GM21526 (cell line): ENCODE results near the gene RAX2.
"Not testable (repeated sequence)": the region's sequence is repeated elsewhere in the genome, so short reads cannot be mapped to it uniquely, and the experiment has no call there.

Experiments
- ATAC-seq: cut with Tn5 transposase; IDR thresholded peaks from one replicate; pipeline ENCODE4 v1.9.1; 2021; ENCODE audit warnings: moderate library complexity; ENCODE audit not compliant: unreplicated experiment, low FRiP score

RAX2 gene

DNA sequence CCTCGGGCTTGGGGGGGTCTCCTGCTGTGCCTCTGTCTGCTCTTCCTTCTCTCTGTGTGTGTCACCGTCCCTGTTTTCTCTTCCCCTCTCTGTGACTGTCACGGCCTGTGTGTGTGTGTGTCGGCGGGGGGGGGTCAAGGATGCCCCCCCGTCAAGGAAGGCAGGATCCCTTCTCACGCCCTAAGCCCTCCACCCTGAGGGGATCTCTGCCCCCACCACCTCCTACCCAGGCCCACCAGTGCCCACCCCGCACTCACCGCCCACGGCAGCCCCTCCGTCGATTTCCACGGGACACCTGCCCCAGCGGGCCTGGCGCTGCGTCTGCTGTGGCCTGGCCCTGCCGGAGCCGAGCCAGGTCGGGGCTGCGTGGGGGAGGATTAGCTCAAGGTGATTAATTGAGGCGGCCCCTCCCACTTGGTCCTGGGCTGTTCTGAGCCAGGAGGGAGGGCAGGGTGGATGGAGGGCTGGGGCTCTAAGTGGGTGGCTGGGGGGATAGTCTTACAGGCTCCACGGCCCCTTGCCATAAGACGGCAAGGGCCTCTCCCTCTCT lies at the start of gene RAX2:
Gene RAX2 (minus strand): TSS at position 323 of the 550 bp plus-strand sequence. CDS start 486 bp downstream, outside the sequence.
- ATAC-seq, result no peak

DNA sequence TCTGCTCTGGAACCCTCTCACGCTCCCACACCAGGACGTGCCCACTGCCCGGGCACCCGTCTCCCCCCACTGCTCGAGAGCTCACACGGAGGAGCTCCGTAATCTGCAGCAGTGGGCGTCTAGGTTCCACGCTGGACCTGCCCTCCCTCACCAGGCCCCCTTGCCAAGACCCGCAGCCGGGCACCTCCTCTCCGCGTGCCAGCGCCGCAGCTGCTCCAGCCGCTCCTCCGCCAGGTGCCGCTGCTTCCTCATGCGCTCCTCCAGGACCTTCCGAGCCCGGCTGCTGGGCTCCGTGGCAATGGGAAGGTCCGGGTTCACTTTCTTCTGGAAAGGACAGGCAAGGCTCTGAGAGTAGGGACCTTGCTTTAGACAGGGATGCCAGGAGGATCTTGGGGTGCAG lies 49.1 kb upstream of the RAX2 start:
- ATAC-seq, result no peak

DNA sequence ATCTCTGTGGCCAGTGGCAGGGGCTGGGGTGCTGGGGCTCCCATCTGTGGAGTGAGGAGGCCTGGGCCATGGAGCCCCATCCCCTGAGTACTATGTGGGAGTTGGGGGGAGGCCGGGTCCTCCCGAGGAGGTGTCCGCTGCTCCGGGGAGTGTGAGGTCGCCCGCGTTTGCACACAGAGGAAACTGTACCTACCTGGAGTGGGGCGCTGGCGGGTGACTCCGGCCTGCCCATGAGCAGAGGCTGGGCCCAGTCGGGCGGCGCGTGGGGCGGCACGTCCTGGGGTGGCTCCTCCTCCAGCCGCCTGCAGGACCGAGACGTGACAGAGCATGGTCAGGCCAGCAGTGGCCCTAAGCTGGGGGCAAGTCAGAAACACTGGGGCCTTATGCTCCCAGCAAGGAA lies 48.0 kb upstream of the RAX2 start:
- no peak for ATAC-seq

DNA sequence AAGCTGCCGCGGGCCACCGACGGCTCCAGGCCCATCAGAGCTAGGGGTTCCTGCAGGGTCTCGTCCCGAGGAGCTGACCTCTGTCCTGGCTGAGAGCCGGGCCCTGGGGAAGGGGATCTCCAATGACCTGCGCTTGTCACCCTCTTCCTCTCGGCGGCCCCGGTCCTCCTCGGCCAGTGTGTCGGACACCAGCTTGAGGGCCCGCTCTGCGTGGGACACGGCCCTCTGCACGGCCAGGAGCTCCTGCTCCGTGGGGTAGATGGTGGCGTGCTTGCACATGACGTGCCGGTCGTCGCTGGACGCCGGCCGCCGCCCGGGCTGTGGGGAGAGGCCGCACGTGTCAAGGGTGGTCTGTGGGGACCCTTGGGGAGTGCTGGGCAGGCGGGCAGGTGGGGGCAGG lies 46.9 kb upstream of the RAX2 start:
- ATAC-seq, result no peak

DNA sequence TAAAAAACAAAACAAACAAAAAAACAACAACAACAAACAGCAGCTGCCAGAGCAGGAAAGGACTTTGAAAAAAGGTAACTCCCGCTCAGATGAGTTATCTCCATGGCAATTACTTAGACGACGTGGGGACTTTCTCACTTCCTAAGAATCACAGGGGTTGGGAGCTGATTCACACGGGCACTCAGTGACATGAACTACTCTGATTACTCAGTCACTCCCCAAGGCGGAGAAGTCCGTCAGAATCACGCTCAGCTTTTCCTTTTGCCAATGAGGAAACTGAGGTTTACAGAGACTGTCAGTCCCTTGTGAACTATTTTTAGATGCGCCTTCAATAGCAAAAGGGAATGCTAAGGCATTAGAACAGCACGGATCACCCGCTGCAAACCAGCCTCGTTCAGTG lies 46.4 kb upstream of the RAX2 start:
- no peak for ATAC-seq

DNA sequence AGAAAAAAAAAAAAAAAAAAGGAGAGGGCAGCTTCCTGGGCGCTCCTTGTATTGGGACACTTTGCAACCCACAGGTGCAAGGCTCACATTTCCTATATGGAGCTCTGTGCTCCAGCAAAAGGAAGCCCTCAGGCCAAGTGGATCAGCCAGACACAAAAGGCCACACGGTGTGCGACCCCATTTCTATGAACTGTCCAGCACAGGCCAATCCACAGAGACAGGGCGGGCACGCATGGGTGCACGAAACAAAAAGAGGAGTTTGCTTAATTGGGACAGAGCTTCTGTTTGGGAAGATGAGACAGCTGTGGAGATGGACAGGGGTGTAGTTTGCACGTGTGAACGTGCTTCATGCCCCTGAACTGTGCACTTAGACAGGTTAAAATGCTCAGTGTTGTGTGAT lies 45.7 kb upstream of the RAX2 start:
- no peak for ATAC-seq

DNA sequence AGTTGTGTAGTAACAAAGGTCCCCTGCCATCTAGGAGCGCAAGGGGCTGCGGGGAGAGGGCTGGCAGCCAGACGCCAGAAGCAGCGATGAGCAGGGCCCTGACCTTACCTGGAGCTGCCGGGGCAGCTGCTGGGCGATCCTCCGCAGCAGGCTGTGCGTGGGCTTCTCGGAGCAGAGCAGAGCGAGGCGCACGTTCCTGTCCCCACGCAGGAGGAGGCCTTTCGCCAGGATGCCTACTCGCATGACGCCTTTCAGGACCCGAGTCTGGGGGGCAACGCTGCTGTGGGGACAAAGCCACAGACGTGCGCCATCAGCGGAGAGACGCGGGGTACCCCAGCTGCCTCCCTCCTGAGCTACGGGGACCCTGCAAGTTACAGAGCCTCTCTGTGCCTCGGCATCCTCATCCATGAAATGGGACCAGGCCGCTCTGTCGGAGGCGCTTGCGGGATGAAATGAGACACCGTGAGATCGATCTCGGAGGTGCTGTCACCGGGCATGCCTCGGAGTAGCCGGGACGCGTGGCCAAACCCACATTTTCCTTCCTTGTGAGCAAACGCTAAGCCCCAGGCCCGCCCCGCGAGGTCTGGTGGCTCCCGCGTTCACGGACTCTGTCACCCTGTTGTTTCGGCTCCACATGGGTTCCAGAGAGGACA lies 44.7 kb upstream of the RAX2 start:
- no peak for ATAC-seq

DNA sequence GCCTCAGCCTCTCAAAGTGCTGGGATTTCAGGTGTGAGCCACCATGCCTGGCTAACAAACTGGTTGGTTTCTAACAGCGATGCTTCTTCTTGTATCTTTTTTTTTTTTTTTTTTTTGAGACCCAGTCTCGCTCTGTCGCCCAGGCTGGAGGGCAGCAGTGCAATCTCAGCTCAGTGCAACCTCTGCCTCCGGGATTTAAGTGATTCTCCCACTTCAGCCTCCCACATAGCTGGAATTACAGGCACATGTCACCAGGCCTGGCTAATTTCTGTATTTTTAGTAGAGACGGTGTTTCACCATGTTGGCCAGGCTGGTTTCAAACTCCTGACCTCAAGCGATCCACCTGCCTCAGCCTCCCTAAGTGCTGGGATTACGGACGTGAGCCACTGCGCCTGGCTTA lies 44.1 kb upstream of the RAX2 start:
- ATAC-seq, result not testable (repeated sequence)

DNA sequence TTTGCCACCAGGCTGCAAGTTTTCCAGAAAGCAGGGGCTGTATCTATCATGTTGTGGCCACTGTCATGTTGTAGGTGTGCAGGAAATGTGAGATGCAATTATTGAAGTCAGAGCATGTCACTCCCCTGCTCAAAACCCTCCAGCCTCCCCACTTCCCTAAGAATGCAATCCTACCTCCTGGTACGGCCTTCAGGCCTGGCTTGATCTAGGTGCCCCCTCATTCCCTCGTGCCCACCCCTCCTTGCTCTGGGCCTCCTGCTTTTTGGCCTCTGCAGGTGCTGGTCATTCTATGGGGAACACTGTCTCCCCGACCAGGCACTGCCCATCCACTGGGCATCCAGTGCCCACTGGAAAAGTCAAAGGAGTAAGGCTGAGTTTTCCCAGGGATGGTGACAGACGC lies 42.6 kb upstream of the RAX2 start:
- ATAC-seq, result no peak

DNA sequence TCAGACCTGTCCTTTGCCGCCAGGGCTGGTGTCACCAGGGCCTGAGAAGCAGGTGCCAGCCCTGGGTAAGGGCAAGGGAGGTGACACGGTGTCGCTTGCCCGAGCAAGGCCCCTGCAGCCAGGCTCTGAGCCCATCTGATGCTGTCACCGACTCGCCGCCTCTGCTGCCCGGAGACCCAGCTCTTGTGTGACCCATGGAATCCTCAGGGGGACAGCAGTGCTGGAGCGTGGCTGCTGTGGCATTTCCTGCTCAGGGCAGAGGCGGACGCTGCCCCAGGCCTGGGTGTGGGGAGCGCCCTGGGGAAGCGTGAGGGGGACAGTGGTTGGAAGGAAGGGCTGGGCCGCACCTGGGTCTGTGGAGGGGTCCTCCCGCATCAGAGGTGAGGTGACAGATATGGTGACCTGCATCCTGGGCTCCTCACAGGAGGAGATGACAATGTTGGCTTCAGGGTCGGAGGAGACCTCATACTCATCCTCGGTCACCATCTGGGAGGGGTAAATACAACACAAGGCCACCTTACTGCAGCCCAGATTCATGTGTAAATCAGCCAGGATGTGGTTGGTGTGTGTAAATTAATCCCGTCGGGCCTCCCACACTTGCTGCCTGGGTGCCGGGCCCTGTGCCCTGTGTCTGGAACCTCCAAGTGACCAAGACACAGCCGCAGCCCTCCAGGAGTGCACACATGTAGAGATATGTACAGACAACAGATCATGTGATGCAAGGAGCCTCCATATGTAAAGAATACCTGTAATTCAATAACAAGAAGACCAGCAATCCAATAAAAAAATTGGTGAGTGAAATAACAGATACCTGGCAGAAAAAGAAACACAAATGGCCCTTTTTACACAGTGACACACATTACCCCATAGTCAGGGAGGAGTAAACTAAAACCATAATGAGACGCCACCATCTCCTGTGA lies 41.7 kb upstream of the RAX2 start:
- ATAC-seq, result no peak

DNA sequence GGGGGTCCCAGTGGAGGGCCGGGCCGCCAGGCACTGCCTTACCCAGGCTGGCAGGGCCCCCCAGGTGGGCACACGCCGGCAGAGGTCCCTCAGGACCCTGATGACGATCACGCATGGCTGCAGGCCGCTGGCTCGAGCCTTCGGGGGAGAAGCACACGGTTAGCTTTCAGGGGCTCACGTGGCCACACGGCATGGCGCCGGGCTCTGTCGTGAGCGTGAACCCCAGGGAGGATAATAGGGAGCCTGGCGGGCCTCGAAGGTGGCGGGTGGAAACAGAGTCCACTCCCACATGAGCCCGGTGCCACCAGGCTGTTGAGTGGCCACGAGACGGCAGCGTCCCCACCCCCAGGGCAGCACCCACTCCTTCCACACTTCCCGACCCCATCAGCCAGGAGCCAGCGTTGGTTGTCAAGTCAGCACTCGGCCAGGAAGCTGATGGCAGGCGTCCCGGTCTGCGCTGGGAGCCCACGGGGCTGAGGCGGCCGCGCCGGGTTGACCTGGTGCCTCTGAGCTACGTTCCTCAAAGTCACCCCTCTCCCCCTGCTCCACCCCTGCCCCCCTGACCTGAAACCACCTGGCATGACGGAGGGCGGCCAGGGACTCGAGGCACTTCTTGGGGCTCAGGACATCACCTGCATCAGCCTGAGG lies 38.8 kb upstream of the RAX2 start:
- ATAC-seq, result no peak

DNA sequence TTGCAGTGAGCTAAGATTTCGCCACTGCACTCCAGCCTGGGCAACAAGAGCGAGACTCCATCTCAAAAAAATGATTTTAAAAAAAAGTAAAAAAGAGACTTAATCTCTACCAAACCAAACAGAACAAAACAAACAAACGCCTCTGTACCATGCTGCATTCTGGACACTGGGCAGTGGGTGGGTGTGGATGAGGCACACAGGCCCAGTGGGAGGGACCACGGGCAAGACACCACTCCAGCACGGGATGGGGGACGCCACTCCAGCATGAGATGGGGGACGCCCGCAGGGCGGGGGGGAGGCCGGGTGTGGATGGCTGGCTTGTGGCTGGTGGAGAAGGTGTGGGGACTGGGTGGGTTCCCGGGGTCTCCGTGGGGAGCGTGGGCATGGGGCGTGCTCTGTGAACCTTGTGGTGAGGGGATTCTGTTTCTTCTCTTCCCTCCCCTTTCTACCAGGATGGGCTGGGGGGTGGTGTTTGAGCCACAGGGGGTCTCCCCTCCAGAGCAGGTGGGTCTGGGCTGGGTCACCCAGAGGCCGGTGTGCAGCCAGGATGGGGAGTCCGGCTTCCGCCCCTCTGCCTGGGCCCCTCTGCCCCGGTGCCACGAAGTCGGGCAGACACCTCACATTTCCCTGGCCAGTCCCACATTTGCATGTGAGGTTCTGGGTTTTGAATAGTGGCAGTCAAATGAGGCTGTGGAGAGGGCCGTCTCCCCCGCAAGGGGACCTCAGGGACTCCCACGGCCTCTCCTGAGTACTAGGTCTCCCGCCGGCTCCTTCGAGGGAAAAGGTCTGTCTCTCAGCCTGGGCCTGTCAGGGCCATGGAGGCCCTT lies 38.1 kb upstream of the RAX2 start:
- no peak for ATAC-seq

DNA sequence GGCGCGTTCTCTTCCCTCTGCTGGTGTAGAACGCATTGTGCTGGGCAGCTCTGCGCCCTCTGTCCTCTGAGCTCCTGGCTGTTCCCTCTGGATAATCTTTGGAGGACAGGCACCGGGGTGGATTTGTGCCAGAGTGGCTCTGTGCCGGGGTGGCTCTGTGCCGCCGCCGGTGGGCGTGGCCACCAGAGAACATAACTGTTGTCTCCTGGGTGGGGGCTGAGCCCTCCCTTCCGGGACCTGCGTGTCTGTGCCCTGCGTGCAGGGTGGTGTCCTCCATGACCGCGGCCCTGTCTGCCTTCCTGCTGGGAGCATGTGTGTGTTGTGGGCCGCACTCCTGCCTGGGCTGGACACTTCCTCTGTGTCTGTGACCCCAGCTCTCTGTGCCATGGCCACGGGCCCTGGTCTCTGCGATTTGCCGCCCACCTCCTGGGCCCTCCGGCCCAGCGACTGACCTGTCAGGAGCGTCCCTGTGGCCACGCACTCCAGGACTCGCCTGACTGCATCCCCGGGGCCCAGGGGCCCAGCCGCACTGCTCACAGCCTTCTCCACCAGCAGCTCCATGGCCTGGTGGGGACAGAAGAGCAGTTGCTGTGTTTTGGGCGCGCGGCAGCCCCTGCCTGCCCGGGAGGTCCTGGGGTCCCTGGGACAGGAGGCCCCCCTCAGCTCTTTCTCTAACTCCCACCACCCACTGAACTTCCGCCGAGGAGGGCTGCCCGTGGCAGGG lies 36.6 kb upstream of the RAX2 start:
- ATAC-seq, result no peak

DNA sequence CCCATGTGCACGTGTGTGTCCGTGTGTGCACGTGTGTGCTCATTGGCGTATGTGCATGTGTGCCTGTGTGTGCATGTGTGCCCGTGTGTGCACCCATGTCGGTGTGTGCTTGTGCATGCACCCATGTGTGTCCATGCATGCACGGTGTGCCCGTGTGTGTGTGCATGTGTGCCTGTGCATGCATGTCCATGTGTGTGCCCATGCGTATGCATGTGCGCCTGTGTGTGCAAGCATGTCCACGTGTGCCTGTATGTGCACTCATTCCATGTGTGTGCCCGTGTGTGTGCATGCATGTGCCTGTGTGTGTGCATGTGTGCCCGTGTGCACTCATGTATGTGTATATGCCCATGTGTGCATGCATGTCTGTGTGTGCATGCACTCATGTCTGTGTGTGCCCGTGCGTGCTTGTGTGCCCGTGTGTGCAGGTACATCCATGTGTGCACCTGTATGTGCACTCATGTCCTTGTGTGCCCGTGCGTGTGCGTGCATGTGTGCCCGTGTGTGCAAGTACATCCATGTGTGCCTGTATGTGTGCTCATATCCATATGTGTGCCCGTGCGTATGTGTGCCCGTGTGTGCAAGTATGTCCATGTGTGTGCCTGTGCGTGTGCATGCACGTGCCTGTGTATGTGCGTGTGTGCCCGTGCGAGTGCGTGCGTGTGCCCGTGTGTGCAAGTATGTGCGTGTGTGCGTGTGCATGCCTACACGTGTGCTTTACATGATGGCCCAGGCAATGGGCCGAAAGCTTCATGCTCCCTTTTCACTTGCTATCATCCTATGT lies 35.7 kb upstream of the RAX2 start:
- ATAC-seq, result no peak

DNA sequence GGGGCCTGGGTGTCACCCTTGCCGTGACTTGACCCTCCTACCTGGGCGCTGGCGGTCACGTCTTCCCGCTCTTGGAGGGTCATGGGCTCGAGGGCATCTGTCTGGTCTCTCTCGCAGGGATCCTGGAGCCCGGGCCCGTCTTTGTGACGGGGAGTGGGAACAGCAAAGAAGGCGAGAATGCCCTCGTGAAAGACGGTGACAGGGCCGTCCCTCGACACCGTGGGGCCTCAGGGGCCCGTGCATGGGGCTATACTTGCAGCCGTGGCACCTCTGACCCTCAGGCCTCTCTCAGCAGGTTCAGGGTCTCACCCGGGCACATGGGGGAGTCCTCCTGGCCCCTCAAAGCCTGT lies 35.1 kb upstream of the RAX2 start:
- ATAC-seq, result no peak

DNA sequence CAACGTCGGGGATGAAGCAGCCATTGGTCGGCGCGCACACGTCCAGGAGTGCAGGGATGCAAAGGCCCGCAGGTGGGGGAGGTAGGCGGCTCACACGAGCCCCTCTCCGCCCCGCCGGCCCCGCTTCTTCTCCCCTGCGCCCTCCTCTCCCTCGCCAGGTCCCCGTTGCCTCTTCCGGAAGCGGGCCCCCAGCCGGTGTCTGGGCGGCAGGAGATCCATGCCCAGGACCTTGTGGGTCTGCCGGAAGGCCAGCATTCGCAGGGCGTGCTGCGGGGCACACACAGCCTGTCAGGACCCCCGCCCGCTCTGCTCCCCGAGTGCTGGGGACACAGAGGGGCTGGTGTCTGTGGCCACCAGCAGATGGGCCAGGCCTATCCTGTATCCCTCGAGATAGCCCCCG lies 33.8 kb upstream of the RAX2 start:
- no peak for ATAC-seq

DNA sequence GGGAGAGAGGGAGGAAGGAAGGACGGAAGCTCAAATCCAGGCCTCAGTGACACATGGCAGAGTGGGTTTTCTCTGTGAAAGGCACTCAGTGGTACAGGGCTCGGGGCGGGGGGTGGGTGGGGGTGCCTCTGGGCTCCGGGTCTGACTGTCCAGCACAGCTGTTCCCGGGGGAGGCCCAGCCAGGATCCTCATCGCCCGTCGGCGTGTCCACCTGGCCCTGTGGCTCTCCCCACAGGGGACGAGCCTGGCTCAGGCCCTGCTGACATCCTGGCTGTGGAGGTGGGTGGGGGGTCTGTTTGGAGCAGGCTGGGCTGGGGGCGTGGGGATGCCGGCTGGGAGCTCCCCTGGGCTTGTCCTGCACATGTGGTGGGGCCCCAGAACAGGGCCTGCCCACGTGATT lies 32.4 kb upstream of the RAX2 start:
- no peak for ATAC-seq

DNA sequence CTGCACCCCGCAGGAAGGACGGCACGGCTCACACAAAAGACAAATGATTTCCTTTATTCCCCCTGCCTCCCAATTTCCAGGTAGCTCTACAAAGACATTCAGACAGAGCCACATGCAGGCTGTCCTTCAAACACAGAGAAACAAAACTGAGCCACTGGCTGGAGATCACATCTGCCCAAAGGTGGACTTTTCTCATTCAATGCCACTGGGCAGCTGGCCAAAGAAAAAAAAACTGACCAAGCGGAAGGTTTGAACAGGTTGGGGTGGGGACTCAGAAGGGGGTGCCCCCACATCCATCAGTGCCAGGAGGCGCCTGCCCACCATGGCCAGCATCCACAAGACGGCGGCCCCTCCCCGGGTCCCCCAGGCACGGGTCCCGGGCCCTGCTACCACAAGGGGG lies 32.0 kb upstream of the RAX2 start:
- no peak for ATAC-seq
